Lower leg skin (tissue), 4 donors: Measurements from ENCODE around the gene SPEG. TPM values are rescaled to one million over a fixed set of nuclear protein-coding genes. Genes with fewer than 3 reads are reported as not detected.

Experiments
- DNase-seq, 2 donors: peaks; one replicate each; pipeline ENCODE4 v3.0.0-alpha.2; 2019; ENCODE audit warnings: low spot score in 2 of 2
- H3K4me3 ChIP-seq: fragments of 200-600 bp; sonication (generic); 2 replicates; pipeline ENCODE4 v1.5.1; 2017; ENCODE audit warnings: mild to moderate bottlenecking, low read depth; ENCODE audit not compliant: poor library complexity, severe bottlenecking
- CTCF ChIP-seq, 3 donors: fragments of 450-650 bp; IDR thresholded peaks; one replicate each; pipeline ENCODE4 v1.5.1; 2016; ENCODE audit warnings: antibody characterized with exemption in 3 of 3, mild to moderate bottlenecking in 3 of 3, moderate library complexity in 2 of 3
- POLR2A ChIP-seq, 2 donors: fragments of 450-650 bp; IDR thresholded peaks; one replicate each; pipeline ENCODE4 v1.6.1; 2016 to 2017; ENCODE audit warnings: antibody characterized with exemption in 2 of 2, mild to moderate bottlenecking in 1 of 2, moderate library complexity in 1 of 2
- WGBS, 2 donors: methylation state at CpG; one replicate each; pipeline ENCODE4 v1.1.5; 2018; 5-methylcytosine and 5-hydroxymethylcytosine counted together
- intact Hi-C: fragments of 100-400 bp; cut with DNase I; formaldehyde crosslinking; loops from one replicate; pipeline ENCODE4 v1.15.0; 2023; ENCODE audit warnings: low total_unique reads
- total RNA-seq, 4 donors: library from RNA; depleted of rRNA; stranded (reverse); fragments of >200 nt; gene quantifications; one replicate each; pipeline ENCODE4 v1.1.0, GENCODE V29; 2016

The SPEG gene
- total RNA-seq, 4 donors from 2014 or later: 3.3 to 11.4 (median 5.3) TPM

GRCh38 chr2:219545295-219545942, 110.8 kb downstream of the SPEG start:
- H3K4me3 ChIP-seq: no peak overlapping the region
- WGBS, 2 donors: 77 to 80% methylated on average over 3 of the region's 3 CpGs
- intact Hi-C loops: no loop called here
- TF ChIP-seq CTCF (IDR thresholded peaks at IDR 0.05) (no peak), POLR2A (IDR thresholded peaks at IDR 0.05) (no peak)
- DNase-seq: no peak

GRCh38 chr2:219545943-219546352, 111.3 kb downstream of the SPEG start:
- no peak for DNase-seq

DNA sequence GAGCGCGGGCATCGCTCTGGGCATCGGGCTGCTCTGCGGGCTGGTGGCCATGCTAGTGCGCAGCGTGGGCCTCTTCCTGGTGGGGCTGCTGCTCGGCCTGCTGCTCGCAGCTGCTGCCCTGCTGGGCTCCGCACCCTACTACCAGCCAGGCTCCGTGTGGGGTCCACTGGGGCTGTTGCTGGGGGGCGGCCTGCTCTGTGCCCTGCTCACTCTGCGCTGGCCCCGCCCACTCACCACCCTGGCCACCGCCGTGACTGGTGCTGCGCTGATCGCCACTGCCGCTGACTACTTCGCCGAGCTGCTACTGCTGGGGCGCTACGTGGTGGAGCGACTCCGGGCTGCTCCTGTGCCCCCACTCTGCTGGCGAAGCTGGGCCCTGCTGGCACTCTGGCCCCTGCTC, 113.0 kb downstream of the SPEG start:
- intact Hi-C loops: no loop called here
- no peak for DNase-seq
- WGBS, 2 donors: 94 to 96% methylated on average over 17 to 26 of the region's 26 CpGs
- TF ChIP-seq POLR2A (IDR thresholded peaks at IDR 0.05) (no peak), CTCF (IDR thresholded peaks at IDR 0.05) (no peak)
- H3K4me3 ChIP-seq: no peak overlapping the region

More at GRCh38 chr2:219545943-219546352, 111.3 kb downstream of the SPEG start:
- 68 to 74% methylated on average over 4 of the region's 4 CpGs for WGBS, 2 donors
- intact Hi-C loops: no loop called here
- TF ChIP-seq CTCF (IDR thresholded peaks at IDR 0.05) (no peak), POLR2A (IDR thresholded peaks at IDR 0.05) (no peak)
- H3K4me3 ChIP-seq: no peak overlapping the region

Other genes with a start within 250 kb of the SPEG start
- 10 to 100 TPM; 63.0 to 76.4 (median 63.3) TPM for gene ZFAND2B, start 228.1 kb upstream of the SPEG start, total RNA-seq
- 10 to 100 TPM; 16.9 to 33.1 (median 18.6) TPM for gene ABCB6, start 215.9 kb upstream of the SPEG start, total RNA-seq
- gene ATG9A, start 205.2 kb upstream of the SPEG start, total RNA-seq: 10 to 100 TPM; 57.6 to 92.8 (median 61.9) TPM
- 10 to 100 TPM; 45.9 to 97.6 (median 52.5) TPM for gene ANKZF1, start 205.0 kb upstream of the SPEG start, total RNA-seq
- gene GLB1L, start 189.4 kb upstream of the SPEG start, total RNA-seq: 1 to 10 TPM; 1.6 to 7.7 (median 3.9) TPM
- gene STK16, start 189.4 kb upstream of the SPEG start, total RNA-seq: 10 to 100 TPM; 12.9 to 26.4 (median 13.8) TPM
- not detected for gene TUBA4B, start 181.6 kb upstream of the SPEG start, total RNA-seq
- gene TUBA4A, start 180.9 kb upstream of the SPEG start, total RNA-seq: 100 to 1,000 TPM; 181 to 522 (median 240) TPM
- 100 to 1,000 TPM; 125 to 152 (median 140) TPM for gene DNAJB2, start 155.5 kb upstream of the SPEG start, total RNA-seq
- gene PTPRN, start 125.4 kb upstream of the SPEG start, total RNA-seq: under 1 TPM in 1 of 4 donors, not detected in 3; 0.23 TPM
- gene RESP18, start 102.1 kb upstream of the SPEG start, total RNA-seq: not detected
- 10 to 100 TPM; 52.7 to 64.0 (median 57.6) TPM for gene DNPEP, start 46.9 kb upstream of the SPEG start, total RNA-seq
- gene DES, start 16.5 kb upstream of the SPEG start, total RNA-seq: 100 to 1,000 TPM in 1 of 4 donors, 10 to 100 TPM in 3; 19.4 to 163 (median 37.8) TPM
- 10 to 100 TPM in 3 of 4 donors, 1 to 10 TPM in 1; 5.4 to 29.9 (median 19.8) TPM for gene GMPPA, start 64.0 kb downstream of the SPEG start, total RNA-seq
- under 1 TPM in 1 of 4 donors, not detected in 3; 0.26 TPM for gene ASIC4, start 79.6 kb downstream of the SPEG start, total RNA-seq
- 10 to 100 TPM; 37.8 to 73.1 (median 58.4) TPM for gene CHPF, start 109.0 kb downstream of the SPEG start, total RNA-seq
- gene TMEM198, start 109.2 kb downstream of the SPEG start, total RNA-seq: 1 to 10 TPM in 2 of 4 donors, under 1 TPM in 2; 0.17 to 2.1 (median 1.0) TPM
- 10 to 100 TPM; 34.2 to 52.7 (median 42.7) TPM for gene OBSL1, start 136.7 kb downstream of the SPEG start, total RNA-seq
- 1 to 10 TPM in 1 of 4 donors, under 1 TPM in 2, not detected in 1; 0.58 to 1.4 (median 0.84) TPM for gene INHA, start 137.5 kb downstream of the SPEG start, total RNA-seq
- gene STK11IP, start 163.0 kb downstream of the SPEG start, total RNA-seq: 10 to 100 TPM; 13.3 to 37.8 (median 18.9) TPM
- gene SLC4A3, start 192.8 kb downstream of the SPEG start, total RNA-seq: 1 to 10 TPM in 2 of 4 donors, under 1 TPM in 2; 0.34 to 2.1 (median 0.90) TPM